ENCODE measurements around the gene PSMD9.
"Not testable (repeated sequence)": the region's sequence is repeated elsewhere in the genome, so short reads cannot be mapped to it uniquely, and the experiment has no call there.

PSMD9 gene, protein sequence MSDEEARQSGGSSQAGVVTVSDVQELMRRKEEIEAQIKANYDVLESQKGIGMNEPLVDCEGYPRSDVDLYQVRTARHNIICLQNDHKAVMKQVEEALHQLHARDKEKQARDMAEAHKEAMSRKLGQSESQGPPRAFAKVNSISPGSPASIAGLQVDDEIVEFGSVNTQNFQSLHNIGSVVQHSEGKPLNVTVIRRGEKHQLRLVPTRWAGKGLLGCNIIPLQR

DNA sequence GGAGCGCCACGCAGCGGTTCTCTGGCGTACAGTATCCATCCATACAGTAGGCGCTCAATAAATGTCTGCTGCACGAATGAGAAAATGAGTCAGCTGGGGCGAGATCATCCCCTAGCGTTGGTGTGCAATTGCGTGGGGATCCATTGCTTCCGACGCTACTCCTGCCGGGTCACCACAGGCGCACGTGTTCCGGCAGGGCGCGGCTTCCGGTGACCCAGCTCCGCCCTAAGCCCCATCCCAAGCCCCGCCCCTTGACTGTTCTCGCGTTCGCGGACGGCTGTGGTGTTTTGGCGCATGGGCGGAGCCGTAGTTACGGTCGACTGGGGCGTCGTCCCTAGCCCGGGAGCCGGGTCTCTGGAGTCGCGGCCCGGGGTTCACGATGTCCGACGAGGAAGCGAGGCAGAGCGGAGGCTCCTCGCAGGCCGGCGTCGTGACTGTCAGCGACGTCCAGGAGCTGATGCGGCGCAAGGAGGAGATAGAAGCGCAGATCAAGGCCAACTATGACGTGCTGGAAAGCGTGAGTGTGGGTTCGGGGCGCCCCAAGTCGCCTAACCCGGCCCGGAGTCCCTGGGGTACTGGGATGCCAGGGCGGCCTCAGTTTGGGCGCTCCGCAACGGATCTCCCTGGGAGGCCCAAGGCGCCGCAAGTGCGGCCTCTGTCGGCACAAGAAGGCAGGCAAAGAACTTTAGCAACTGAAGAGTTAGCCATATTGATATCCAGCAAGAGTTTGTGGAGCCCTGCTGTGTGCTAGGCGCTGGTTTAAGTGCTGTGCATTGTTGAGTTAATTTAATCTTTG lies at the start of gene PSMD9:
TSS of gene PSMD9 (plus strand) at position 313 of the 796 bp plus-strand sequence. CDS start at position 380, 67 bp downstream.
- DNase-seq (ENCODE audit: low read depth) = peak; percentile 96

DNA sequence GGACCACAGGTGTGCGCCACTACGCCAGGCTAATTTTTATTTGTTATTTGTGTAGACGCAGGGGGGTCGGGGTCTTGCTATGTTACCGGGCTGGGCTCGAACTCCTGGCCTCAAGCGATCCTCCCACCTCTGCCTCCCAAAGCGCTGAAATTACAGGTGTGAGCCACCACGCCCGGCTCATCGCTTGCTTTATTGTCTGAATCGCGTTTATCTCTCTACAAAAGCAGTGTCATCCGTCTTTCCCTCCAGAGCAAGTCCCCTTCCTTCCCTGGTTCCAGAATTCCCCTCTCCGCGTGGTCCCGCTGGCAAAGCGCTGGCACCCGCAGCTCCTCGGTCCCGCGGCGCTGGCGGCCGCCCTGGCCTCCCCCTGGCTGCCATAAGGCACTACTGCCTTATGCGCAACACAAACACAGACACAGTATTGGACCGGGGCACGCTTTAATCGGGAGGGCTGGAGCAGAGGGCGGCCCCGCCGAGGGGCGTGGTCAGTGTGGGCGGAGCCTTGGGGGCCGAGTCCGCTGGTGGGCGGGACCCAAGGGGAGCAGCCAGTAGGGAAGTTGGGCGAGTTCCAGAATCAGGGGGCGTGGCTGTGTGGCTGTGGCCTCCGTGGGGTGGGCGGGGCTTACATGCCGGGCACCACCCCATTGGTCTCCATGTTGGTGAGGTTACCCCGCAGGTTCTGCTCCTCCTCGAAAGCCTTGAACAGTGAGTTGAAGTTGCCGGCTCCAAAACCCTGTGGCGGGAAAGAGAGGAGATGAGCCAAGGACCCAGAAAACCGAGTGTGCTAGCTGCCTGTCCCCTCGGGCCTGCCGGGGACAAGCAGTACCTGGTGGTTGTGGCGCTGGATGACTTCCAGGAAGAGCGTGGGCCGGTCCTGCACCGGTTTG lies 49.2 kb upstream of the PSMD9 start:
- DNase-seq (ENCODE audit: low read depth) = peak; percentile 99

DNA sequence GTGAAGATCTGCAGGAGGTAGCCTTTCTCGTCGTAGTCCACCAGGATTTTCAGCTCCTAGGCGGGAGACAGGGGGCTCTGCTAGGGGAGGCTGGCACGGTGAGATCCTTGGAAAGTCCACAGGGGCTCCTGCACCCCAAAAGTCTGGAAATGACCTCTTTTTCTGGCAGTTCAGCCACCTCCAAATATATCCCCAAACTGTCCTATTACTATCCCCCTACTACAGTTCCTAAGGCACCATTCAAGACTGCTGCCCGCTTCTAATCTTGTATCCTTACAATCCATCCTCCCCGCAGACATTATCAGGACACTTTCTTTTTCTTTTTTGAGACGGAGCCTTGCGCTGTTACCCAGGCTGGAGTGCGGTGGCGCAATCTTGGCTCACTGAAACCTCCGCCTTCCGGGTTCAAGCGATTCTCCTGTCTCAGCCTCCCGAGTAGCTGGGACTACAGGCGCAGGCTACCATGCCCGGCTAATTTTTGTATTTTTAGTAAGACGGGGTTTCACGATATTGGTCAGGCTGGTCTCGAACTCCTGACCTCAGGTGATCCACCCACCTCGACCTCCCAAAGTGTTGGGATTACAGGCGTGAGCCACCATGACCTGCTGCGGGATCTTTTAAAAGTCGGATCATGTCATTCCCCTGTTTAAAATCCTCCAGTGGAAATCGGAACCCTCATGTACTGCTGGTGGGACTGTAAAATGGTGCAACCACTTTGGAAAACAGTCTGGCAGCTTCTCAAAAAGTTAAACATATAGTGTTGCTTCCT lies 48.4 kb upstream of the PSMD9 start:
- DNase-seq (ENCODE audit: low read depth) = no peak

DNA sequence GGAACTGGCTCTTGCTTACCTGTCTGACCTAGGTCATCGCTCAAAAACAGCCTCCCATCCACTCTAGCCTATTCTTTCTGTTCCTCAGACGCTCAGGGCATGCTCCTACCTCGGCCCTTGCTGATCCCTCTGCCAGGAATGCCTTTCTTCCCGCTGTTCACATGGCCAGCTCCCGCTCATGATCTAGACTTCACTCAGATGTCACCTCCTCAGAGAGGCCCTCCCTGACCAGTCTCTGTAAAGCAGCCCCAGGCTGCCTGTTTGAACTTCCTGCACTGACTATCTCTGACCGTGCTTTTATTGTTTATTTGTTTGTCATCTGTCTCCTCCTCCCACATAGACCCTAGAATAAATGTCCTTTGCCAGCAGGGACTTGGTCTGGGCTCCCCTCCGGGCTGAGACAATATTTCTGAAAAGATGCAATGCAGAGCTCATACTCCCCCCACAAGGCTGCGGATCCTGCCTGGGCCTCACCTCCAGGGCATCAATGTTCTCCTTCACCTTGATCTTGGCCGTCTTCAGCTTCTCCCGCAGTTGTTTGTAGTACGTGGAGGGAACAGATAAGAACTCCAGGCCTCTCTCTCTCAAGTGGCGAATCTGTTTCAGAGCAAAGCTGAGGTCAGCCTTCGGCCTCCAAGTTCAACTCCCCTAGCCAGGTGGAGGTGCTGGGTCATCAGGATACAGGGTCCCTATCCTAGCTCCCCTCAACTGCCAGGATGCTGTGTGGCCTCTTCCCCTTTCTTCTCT lies 45.2 kb upstream of the PSMD9 start:
- no peak for DNase-seq (ENCODE audit: low read depth)

DNA sequence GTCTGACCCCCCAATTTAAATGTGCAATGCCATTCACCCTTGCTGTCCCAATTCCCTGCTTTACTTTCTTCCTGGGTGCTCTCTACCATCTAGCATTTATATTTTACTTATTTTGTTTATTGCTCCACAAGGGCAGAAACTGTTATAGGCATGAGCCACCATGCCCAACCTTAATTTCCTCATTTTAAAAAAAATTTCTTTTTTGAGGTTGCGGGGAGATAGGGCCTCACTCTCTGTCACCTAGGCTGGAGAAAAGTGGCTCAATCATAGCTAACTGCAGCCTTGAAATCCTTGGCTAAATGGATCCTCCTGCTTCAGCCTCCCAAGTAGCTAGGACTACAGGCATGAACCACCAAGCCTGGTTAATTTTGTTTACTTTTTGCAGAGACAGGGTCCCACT lies 42.9 kb upstream of the PSMD9 start:
- no peak for DNase-seq (ENCODE audit: low read depth)

DNA sequence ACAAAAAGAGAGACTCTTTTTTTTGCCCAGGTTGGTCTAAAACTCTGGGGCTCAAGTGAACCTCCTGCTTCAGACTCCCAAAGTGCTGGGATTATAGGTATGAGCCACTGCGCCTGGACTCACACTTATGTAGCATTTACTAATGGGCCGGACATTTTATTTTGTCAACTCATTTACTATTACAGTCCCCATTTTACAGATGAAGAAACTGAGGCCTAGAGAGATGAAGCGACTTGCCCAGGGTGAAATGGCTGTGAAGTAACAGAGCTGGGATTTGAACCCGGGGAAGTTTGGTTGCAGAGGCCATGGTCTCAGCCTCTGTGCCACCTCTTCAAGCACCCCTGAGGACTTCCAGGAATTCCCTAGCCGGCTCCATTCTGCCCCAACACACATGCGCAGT lies 39.4 kb upstream of the PSMD9 start:
- no peak for DNase-seq (ENCODE audit: low read depth)

DNA sequence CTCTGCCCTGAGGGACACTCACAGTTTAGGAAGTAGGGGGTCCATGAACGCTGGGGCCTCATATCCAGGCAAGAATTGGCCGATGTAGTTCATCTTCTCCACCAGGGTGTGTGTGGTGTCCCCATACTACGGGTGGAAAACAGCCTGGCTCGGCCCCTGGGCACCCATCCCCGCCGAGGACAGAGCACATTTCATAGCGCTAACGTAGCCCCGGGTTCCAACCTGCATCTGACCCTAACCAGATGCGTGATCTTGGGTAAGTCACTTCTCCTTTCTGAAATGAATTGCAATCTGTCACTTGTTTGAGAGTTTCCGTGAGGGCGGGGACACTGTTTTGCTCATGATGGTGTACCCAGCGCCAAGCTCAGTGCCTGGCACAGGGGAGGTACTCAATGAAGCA lies 38.9 kb upstream of the PSMD9 start:
- no peak for DNase-seq (ENCODE audit: low read depth)

DNA sequence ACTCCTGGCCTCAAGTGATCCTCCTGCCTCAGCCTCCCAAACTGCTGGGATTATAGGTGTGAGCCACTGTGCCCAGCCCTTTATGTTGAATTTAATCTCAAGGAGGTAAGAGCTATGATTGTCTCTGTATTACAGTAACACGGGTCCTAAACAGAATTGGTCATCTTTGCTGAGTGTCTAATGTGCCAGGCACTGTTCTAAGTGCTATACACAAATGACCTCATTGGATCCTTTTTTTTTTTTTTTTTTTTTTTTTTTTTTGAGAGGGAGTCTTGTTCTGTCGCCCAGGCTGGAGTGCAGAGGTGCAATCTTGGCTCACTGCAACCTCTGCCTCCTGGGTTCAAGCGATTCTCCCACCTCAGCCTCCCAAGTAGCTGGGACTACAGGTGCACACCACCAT lies 36.2 kb upstream of the PSMD9 start:
- not testable (repeated sequence) for DNase-seq (ENCODE audit: low read depth)

DNA sequence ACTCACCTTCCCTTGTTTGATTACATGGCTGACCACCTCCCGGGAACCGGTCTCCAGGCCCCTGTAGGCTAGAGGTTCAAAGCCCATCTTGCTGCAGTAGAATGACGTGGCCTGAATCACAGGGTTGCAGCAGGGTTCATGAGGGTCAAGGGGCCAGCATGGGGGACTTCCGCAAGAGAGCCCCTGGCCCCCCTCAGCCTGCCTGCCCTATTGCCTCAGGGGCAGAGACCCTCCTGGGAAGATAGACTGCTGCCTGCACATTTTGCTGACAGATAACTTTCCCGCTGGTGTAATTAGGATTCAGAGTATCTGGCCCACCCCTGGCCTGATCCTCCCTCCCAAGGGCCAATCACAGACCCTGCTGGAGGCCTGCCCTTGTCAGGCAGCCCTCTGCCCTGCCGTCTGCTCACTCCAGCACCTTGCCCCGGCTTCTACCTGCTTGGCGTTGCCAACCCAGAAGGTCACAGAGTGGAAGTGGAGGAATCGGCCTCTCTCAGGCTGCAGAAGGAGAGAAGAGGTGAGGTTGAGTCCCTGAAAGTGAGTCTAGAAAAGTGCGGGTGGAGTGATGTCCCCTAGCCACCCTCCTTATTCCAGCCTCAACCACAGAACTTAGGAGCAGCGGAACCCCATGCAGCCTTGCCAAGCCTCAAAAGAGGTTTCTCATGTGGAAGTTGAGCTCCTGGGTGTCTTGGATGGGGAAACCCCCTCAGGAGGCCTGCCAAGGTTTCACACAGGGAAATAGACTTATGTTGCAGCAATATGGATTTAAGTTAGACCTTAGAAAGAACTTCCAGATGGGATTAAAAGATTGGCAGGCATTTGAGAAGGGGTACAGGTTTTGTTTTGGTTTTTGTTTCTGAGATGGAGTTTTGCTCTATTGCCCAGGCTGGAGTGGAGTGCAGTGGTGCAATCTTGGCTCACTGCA lies 31.0 kb upstream of the PSMD9 start:
- no peak for DNase-seq (ENCODE audit: low read depth)

DNA sequence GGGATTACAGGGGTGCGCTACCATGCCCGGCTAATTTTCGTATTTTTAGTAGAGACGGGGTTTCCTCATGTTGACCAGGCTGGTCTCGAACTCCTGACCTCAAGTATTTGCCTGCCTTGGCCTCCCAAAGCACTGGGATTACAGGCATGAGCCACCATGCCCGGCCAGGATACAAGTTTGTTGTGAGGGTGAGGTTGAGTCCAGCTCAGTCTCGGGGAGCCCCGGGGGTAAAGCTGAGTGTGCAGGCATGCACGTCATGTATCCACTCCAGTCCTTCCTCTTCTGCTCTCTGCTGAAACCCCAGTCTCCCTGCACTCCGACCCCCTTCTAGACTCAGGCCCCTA lies 30.3 kb upstream of the PSMD9 start:
- no peak for DNase-seq (ENCODE audit: low read depth)

DNA sequence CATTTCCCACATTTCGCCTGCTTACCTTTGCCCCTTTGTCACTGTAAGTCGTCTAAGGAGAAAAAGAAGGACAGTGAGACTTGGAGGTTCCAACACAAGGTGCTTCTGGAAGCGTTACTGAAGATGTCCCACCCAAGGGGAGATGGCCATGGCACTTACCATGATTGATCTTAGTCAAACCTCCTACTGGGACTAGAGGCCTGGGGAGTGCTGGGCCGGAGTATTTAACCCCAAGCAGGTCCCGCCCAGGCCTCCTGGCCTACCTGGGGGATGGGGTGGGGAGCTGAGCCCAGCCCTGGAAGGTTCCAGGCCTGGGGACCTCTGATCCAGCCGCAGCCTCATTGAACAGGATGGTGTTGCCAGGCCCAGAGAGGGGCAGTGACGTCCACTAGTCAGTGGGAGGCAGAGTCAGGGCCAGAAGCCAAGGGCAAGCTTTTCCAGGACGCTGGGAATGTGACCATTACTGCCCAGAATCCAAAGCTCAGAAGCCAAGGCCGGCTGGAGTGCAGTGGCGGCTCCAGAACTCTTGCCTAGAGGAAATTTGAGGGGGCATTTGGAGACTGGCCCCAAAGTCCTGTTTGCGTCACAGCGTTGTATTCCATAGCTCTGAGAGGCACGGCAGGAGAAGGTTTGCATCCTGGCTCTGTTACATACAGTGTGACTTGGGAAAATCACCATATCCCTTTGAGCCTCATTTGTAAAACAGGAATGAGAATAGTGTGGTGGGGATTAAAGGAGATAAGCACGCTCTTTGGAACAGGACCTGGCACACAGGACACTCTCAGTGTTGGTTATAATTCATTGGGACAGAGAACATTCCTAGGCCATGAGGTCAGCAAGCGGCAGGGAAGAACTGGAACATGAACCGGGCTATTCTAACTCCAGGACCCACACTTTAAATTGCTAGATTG lies 29.7 kb upstream of the PSMD9 start, which contains the start of gene HPD:
TSS of gene HPD (minus strand) at position 198 of the 911 bp plus-strand sequence. CDS start at position 162, 36 bp downstream.
- no peak for DNase-seq (ENCODE audit: low read depth)

DNA sequence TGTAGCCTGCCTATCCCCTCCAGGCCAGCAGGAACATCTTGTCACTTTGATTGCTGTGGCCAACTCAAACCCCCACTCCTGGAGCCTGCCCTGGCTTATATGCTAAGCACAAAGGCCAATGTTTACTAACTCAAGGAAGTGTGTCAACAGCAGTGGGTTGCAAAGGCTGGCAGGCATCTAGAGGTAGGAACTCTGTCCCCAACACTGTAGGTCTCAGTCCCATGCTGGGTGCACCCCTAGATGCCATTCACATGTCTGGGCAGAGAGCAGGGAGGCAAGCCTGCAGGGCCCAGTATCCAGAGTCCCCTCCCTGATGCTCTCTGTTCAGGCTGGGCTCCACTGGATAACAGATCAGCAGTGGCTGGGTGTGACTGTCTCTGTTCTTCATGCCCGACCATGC lies 28.3 kb upstream of the PSMD9 start:
- DNase-seq (ENCODE audit: low read depth) = no peak

DNA sequence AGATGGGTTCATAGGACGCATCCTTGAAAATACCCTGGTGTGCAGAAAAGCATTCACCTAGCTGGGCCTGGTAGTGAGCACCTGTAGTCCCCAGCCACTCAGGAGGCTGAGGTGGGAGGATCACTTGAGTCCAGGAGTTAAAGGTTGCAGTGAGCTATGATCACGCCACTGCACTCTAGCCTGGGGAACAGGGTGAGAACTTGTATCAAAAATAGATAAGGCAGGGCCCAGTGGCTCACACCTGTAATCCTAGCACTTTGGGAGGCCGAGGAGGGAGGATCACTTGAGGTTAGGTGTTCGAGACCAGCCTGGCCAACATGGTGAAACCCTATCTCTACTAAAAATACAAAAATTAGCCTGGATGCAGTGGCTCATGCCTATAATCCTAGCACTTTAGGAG lies 27.9 kb upstream of the PSMD9 start:
- DNase-seq (ENCODE audit: low read depth) = not testable (repeated sequence)

DNA sequence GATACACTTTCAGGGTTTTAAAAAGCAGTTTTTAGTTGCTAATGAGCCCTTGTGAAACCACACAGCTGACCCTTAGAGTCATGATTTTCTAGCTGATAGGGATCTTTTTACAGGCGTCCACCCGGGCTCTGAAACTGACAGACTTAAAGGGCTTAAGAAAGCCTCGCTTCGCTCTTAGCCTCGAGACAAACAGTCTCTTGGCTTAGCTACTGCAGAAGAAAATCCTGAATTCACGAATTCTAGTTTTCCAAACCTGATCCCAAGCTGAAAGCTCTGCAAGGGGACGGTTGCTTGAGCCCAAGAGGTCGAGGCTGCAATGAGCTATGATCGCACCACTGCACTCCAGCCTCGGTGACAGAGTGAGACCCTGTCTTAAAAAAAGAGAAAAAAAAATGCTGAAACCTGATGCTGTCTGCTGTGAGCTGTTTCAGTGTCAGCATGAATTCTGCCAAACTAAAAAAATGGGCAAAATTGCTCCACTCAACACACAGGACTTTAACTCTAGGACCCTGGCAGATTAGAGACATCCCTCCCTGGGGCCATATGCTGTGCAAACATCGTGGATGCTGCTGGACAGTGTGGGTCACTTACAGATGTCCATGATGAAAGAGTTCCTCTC lies 26.8 kb upstream of the PSMD9 start:
- DNase-seq (ENCODE audit: low read depth) = no peak

DNA sequence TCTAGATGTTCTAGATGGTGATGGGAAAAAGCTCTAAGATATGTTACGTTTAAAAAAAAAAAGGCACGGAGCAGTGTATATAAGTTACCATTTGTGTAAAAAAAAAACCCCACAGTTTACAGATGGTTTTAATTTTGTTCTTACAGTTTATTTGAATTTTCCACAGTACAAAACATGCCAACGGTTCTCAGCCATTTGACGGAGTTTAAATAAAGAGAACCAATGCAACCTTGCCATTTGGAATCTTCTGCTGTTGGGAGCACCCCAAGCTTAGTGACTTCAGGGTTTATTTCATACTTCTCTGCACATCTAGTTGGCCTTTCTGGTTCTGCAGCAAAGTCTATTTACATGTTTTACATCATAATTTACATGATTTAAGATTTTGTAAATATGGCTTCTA lies 22.3 kb upstream of the PSMD9 start:
- DNase-seq (ENCODE audit: low read depth) = no peak

DNA sequence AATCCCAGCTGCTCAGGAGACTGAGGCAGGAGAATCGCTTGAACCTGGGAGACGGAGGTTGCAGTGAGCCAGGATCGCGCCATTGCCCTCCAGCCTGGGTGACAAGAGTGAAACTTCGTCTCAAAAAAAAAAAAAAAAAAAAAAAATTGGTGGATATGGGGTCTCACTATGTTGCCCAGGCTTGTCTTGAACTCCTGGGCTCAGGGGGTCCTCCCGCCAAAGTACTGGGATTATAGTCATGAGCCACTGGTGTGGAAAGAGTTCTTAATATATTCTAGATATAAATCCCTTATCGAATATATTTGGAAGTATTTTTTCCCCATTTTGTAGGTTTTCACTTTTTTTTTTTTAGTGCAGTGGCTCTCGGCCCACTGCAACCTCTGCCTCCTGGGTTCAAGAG lies 19.4 kb upstream of the PSMD9 start:
- not testable (repeated sequence) for DNase-seq (ENCODE audit: low read depth)

DNA sequence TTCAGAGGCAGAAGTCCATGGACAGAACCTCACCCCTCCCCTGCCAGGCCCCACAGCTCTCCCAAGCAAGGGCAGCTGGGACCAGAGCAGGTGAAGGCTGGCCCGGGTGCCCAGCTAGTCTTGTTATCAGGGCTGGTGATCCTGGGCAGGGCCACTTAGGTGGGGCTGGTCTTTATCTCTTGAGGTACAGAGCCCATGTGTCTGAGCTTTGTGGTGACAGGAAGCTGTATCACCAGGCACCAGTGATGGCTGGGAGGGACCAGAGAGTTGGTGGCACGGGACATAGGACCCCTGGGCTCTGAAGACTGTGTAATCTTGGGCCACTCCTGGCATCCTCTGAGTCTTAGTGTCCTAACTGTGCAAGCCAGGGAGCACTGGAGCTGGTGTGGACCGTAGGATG lies 17.1 kb upstream of the PSMD9 start:
- DNase-seq (ENCODE audit: low read depth) = no peak

DNA sequence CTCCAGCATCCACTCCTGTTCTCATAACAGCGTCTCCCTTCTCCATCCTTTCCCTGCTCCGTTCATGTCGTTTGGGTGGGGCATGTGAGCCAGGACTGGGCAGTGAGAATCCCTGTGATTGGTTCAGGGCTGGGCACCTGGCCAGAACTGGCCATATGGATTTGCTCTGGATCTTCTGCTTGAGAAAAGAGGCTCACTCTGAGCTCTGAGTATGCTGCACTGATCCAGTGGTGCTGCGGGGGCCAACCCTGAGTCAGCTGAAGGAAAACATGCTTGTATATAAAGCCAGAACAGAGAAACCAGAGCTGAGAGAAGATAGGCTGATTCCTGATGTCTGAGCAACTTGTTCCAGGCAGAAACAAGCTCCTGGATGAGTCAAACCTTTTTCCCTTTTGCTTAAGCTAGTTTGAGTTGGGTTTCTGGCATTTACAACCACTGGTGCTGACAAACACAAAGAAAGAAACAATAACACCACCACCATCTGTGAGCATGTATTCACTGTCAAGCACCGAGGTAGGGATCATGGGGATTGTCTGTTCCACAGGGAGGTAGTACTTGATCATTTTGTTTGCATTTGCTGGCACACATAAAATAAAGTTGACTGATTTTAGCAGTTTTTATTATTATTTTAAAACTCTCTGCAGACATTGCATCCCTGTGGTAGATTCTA lies 15.9 kb upstream of the PSMD9 start:
- DNase-seq (ENCODE audit: low read depth) = no peak

All from T-helper 22 cell (primary cell).